Posterior cingulate gyrus (tissue), 11 donors: Measurements from ENCODE around the gene RPL39L.

Experiments used
- DNase-seq, 10 donors: peaks; one replicate each; pipeline versions ENCODE4 v3.0.0 to v3.0.0-alpha.2; 2020 to 2021; ENCODE audit warnings: mixed read lengths in 3 of 10
- intact Hi-C: fragments of 100-400 bp; cut with DNase I; formaldehyde crosslinking; loops from one replicate; pipeline ENCODE4 v1.15.1; 2023

The RPL39L gene

GRCh38 chr3:187102073-187102634 is 37.1 kb downstream of the RPL39L start:
- intact Hi-C loops: no loop called here
- no peak for DNase-seq

- intact Hi-C loops: no loop called here
- DNase-seq: peak in 4 of 10 donors; percentile 15 to 76 (median 30)
Measured at GRCh38 chr3:187101184-187102072, 37.9 kb downstream of the RPL39L start.

GRCh38 chr3:187098923-187099512 is 40.3 kb downstream of the RPL39L start:
- DNase-seq: no peak
- intact Hi-C loops: no loop called here

GRCh38 chr3:187093320-187093719 is 46.0 kb downstream of the RPL39L start:
- intact Hi-C loops: no loop called here
- DNase-seq: no peak

GRCh38 chr3:187088701-187089100 is 50.6 kb downstream of the RPL39L start:
- DNase-seq: no peak
- intact Hi-C loops: no loop called here

DNA sequence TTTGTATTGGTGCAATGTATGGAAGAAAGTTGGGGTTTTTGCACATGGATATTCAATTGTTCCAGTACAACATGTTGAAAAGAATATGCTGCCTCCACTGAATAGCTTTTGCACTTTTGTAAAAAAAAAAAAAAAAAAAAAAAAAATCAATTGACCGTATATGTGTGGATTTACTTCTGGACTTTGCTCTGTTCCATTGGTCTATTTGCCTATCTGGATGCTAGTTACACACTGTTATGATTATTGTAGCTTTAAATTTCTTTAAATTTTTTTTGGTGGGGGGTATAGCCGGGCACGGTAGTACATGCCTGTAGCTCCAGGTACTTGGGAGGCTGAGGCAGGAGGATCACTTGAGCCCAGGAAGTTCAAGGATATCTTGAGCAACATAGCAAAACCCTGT is 52.5 kb downstream of the RPL39L start:
- intact Hi-C loops: no loop called here

GRCh38 chr3:187085933-187086332 is 53.4 kb downstream of the RPL39L start:
- DNase-seq: no peak
- intact Hi-C loops: no loop called here

More for the DNA sequence above, 52.5 kb downstream of the RPL39L start:
- DNase-seq: no peak

DNA sequence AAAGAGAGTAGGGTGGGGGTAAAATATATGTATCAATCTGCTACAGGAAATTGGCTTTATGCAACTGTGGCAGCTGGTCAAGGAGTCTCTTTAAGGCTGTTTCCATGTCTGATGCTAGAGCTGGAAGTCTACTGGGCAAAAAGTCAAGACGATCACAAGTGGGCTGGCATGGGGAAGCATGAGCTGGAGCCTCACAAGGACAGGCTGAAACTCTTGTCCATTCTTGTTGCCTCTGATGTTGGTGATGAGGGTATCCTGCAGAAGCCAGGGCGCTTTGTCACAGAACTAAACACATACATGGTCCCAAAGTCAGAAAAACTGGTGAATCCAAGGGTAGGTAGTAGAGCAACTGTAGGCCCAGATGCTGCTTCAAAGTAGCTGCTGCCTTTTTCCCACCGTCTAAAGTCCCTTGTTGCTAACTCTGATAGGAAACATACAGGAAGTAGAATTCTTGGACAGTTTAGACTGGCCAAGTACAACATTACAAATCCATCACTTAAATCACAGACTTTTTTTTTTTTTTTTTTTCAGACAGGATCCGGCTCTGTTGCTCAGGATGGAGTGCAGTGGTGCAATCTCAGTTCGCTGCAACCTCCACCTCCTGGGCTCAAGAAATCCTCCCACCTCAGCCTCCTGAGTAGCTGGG is 54.2 kb downstream of the RPL39L start:
- intact Hi-C loops: no loop called here
- DNase-seq: no peak

DNA sequence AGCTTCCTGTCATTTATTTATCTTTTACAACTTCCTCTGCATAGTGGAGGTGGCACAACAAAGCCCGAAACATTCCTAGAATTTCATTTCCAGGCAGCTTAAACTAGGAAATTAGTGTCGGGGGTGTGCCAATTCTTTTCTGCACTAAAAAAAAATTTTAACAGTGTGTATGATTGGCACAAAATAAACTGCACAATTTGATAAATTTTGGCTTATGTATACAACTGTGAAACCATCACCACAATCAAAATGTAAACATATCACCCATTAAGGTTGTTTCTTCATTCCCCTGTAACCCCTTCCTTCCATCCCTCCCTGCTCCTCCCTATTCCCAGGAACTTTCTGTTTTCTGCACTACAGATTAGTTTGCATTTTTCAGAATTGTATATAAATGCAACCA is 54.7 kb downstream of the RPL39L start:
- DNase-seq: no peak
- intact Hi-C loops: no loop called here

DNA sequence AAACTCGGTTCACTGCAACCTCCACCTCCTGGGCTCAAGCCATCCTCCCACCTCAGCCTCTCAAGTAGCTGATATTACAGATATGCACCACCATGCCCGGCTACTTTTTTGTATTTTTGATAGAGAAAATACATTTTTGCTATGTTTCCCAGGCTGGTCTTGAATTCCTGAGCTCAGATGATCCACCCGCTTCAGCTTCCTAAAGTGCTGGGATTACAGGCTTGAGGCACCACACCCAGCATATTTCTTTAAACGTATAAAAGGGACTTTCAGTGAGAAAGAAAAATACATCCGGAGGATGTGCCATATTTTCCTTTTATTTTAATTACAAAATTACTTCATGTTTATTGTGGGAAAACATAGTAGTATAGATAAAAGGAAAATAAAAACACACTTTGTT is 55.2 kb downstream of the RPL39L start:
- DNase-seq: no peak
- intact Hi-C loops: no loop called here

GRCh38 chr3:187082758-187083375 is 56.4 kb downstream of the RPL39L start:
- DNase-seq: no peak
- intact Hi-C loops: no loop called here

DNA sequence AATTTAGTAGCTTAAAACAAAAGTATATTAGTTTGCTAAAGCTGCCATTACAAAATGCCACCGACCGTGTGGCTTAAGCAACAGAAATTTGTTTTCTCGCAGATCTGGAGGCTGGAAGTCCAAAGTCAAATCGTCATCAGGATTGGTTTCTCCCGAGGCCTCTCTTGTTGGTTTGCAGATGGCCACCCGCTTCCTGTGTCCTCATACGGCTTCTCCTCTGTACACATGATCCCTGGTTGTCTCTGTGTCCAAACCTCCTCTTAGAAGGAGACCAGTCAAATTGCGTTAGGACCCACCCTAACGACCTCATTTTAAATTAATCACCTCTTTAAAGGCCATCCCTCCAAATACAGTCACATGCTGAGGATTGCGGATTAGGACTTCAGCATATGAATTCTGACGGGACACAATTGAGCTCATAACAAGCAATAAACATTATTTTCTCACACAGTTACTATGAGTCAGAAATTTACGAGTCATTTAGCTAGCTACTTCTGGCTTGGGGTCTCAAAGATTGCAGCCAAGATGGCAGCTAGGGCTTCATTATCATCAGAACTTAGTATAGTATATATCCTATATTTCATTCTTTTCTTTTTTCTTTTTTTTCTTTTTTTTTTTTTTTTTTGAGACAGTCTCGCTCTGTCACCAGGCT is 58.4 kb downstream of the RPL39L start:
- no peak for DNase-seq
- intact Hi-C loops: no loop called here

DNA sequence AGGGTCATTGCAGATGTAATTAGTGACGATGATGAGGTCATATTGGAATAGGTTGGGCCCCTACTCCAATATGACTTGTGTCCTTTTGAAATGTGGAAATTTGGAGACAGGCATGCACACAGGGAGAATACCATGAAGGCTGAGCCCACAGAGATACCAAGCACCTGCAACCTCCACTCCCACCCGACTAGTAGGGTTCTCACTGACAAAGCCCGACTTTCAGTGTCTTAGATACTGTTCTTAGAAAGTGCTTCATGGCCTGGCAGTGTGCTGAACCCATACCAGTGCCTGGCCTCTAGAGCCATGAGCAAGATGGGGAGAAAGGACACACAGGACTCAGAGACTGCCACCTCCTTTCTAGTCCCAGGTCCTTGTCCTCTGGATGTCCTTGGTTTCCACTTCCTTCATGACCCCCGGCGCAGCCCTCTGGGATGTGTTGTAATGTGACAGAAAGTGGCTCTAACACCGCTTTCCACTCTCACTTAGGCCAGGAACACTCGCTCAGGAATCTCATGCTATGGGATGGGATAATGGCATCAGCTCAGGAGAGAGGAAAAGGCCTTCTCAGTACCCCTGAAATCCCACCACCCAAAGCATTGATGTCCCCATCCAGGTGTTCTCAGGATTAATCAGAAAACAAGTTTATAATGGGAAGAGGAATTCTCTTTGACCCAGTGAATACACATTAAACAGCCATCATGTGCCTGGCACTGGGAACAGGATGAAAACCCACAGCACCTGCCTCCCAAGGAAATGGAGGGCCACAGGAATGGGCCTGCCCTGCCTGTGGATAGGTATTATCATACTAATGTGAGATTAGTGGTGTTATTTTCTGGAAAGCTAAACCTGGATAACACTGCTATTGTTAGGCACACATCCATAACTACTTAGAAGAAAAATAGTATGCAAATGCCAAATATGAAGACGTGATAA is 59.9 kb downstream of the RPL39L start:
- peak in 1 of 10 donors; percentile 28 for DNase-seq
- intact Hi-C loops: no loop called here

DNA sequence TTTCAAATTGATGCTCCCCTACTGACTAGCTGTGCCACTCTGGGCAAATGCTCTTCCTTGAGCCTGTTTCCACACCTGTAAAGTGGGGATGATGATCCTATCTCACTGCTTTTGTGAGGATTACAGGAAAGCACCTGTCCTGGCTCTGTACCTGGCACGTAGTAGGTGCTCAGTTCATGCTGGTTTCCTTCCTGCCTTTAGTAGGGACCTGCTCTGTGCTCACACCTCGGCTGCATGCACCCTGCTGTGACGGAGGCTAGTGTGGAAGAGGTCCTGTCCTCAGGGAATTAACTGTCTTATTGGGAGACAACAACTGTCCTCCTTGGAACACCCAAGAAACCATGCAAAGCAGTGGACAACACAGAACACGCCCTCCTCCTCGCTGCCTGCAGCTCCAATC is 61.8 kb downstream of the RPL39L start:
- intact Hi-C loops: no loop called here
- peak in 1 of 10 donors; percentile 13 for DNase-seq

- peak in 2 of 10 donors; percentile 52 to 58 for DNase-seq
- intact Hi-C loops: no loop called here
Measured at GRCh38 chr3:187077085-187077484, 62.2 kb downstream of the RPL39L start.

DNA sequence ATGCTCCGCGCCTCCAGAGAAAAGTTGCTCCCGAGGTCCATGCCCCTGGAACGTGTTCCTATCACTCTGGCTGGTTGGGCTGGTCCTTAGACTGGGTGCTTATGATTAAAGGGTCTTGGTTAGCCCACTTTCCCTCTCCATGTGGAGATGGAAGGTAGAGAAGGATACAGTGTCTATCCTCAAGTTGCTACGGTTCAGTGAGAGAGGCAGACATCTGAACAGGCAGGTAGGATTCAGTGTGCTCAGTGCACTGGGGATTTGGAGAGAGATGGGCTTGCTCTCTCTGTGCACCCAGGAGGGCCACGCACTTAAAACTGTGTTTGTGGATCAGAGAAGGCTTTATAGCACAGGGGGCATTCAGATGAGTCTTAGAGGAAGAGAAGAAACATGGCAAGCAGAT is 63.0 kb downstream of the RPL39L start:
- intact Hi-C loops: no loop called here
- DNase-seq: no peak

- no peak for DNase-seq
- intact Hi-C loops: no loop called here
Measured at GRCh38 chr3:187074846-187075245, 64.5 kb downstream of the RPL39L start.

- DNase-seq: no peak
- intact Hi-C loops: no loop called here
Measured at GRCh38 chr3:187073581-187074098, 65.7 kb downstream of the RPL39L start.

- intact Hi-C loops: no loop called here
- DNase-seq: no peak
Measured at GRCh38 chr3:187072511-187072910, 66.8 kb downstream of the RPL39L start.
